ENCODE data around the gene ALOX5AP.

Gene ALOX5AP

DNA sequence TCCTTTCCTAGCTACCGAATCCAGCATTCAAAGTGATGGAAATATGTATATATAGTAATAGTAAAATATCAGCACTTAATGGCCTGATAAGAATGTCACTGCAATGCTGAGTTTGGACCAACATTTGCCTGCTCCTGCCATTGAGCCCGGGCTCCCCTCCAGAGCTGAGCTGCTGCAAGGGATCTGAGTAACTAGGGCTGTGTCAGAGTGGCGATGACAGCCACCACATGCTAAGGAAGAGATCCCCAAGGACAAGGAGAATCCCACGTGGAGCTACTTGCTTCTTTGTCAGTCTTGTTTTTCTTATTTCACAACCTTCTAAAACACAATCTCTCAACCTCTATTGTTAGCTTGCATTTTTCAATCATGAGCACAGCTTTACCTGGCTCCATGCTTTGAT is 19.5 kb upstream of the ALOX5AP start:
- H3K36me3 ChIP-seq (ENCODE audit: control insufficient read depth, low read depth, low read length), result no peaks in the 10 kb centered on the region
- H3K9me3 ChIP-seq (ENCODE audit: control insufficient read depth, low read depth, low read length), result no peaks in the 10 kb centered on the region
- H3K9ac ChIP-seq (ENCODE audit: low read length), result no peak overlapping the region
- no peaks in the 10 kb centered on the region for H3K27me3 ChIP-seq (ENCODE audit: control insufficient read depth, insufficient read depth, low read length)
- H3K27ac ChIP-seq (ENCODE audit: low read length), result no peak overlapping the region
- H3K4me1 ChIP-seq (ENCODE audit: control insufficient read depth, low read depth, low read length), result no peaks in the 10 kb centered on the region
- no peak overlapping the region for H3K4me3 ChIP-seq (ENCODE audit: low read length)

DNA sequence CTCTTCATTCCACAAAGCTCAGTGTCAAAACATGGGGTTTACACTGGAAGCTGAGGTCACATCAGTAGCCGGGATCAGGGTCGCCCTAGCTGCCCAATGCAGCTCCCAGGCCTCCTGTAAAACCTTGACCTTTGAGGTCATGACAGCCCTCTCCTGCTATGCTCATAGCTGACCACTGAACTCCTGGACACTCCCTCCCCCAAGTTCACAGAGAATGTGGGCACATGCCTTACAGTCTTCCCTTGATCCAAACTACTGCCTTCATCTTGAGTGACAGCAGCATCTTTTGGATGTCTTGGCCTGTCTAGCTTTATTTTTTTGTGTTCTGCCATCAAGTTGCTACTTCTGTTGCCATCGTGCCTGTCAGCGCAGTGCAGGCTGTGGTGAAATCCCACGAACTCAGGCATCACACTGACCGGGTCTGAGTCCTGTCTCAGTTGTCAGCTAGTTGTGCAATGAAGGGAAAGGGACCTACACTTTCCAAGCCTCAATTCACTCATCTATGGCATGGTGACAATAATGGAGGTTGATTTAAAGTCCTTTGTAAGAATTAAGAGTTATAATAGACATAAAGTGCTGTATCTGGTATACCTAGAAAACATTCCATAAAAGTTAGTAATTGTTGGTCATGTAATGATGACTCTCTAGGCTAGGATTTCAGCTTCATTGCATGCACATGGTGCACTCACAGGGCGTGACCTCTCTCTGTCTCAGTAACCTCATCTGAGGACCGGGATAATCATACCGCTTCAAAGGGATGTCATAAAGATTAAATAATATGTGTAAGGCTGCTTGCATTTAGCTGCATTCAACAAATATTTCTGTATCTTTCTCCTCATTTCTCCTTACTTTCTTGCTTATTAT is 16.4 kb upstream of the ALOX5AP start:
- H3K27ac ChIP-seq (ENCODE audit: low read length), result no peak overlapping the region
- H3K4me1 ChIP-seq (ENCODE audit: control insufficient read depth, low read depth, low read length), result no peaks in the 10 kb centered on the region
- no peak overlapping the region for H3K9ac ChIP-seq (ENCODE audit: low read length)

DNA sequence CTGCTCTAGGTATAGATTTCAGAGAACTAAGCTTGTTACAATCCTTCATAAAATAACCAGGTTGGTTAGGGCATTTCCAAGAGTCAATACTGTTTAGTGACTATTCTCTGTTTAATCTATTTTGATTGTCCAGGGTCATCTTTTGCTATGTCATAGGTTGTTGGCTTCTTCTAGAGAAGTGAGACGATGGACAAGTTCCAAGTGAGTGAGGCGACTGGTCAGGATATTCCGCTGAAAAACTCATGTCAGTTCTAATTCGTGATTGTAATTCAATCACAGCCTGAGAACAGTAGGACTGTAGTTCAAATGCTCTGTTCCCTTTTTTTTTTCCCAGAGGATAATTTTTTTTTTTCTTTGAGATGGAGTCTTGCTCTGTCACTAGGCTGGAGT is 15.8 kb upstream of the ALOX5AP start:
- no peak overlapping the region for H3K4me3 ChIP-seq (ENCODE audit: low read length)
- no peaks in the 10 kb centered on the region for H3K27me3 ChIP-seq (ENCODE audit: control insufficient read depth, insufficient read depth, low read length)
- no peaks in the 10 kb centered on the region for H3K4me1 ChIP-seq (ENCODE audit: control insufficient read depth, low read depth, low read length)
- no peaks in the 10 kb centered on the region for H3K9me3 ChIP-seq (ENCODE audit: control insufficient read depth, low read depth, low read length)
- H3K36me3 ChIP-seq (ENCODE audit: control insufficient read depth, low read depth, low read length), result no peaks in the 10 kb centered on the region
- no peak overlapping the region for H3K9ac ChIP-seq (ENCODE audit: low read length)
- H3K27ac ChIP-seq (ENCODE audit: low read length), result no peak overlapping the region

More for the DNA sequence above, 16.4 kb upstream of the ALOX5AP start:
- H3K4me3 ChIP-seq (ENCODE audit: low read length), result no peak overlapping the region
- no peaks in the 10 kb centered on the region for H3K36me3 ChIP-seq (ENCODE audit: control insufficient read depth, low read depth, low read length)
- no peaks in the 10 kb centered on the region for H3K9me3 ChIP-seq (ENCODE audit: control insufficient read depth, low read depth, low read length)
- H3K27me3 ChIP-seq (ENCODE audit: control insufficient read depth, insufficient read depth, low read length), result no peaks in the 10 kb centered on the region

DNA sequence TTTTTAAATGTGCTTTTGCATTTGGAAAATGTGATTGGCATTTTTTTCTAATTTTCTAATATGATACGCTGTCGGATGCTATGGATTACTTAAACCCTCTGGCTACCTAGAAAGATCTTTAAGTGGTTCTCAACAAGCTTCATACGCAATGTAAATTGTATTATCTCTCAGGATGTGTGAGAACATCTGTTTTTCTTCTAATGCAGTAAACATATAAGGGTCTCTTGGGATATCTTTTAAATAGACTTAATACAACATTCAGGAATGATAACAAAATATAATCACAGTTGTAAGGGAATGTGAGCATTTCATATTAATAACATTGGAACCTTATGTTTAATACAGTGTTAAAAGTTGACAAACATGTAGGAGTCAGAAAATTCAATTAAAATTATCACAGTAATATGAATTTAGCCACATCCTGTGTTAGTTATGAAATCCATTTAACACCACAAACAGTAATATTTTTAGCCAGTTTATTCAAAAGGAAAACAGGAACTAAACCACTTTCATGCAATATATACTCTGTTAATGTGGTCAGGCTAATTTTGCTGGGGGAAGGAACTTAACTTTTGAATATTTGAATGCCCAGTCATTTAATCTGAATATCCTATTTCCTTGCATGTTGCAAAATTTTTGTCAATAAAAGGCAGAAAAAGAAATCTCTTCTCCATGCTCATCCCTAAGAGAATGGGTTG is 15.0 kb upstream of the ALOX5AP start:
- H3K9ac ChIP-seq (ENCODE audit: low read length), result no peak overlapping the region
- no peaks in the 10 kb centered on the region for H3K36me3 ChIP-seq (ENCODE audit: control insufficient read depth, low read depth, low read length)
- H3K4me3 ChIP-seq (ENCODE audit: low read length), result no peak overlapping the region
- H3K9me3 ChIP-seq (ENCODE audit: control insufficient read depth, low read depth, low read length), result no peaks in the 10 kb centered on the region
- no peaks in the 10 kb centered on the region for H3K27me3 ChIP-seq (ENCODE audit: control insufficient read depth, insufficient read depth, low read length)
- H3K4me1 ChIP-seq (ENCODE audit: control insufficient read depth, low read depth, low read length), result no peaks in the 10 kb centered on the region
- H3K27ac ChIP-seq (ENCODE audit: low read length), result no peak overlapping the region

DNA sequence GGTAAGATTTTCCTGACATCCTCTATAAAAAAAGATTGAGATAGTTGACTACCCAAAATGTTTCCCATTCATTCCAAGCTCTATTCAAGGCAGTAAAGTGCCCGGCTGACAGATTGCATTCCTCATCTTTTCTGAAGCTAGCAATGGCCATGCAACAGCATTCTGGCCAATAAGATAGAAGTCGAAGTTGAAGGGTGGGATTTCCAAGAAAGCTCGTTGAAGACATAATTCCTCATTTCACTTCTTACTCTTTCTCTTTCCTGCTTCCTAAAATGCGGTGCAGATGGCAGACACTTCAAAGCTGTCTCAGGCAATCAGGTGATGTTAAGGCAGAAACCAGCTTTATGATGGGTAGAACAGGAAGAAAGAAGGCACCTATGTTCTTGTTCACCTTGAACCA is 13.4 kb upstream of the ALOX5AP start:
- Histone ChIP-seq H3K4me3 (ENCODE audit: low read length) (no peak overlapping the region), H3K27ac (ENCODE audit: low read length) (no peak overlapping the region)

DNA sequence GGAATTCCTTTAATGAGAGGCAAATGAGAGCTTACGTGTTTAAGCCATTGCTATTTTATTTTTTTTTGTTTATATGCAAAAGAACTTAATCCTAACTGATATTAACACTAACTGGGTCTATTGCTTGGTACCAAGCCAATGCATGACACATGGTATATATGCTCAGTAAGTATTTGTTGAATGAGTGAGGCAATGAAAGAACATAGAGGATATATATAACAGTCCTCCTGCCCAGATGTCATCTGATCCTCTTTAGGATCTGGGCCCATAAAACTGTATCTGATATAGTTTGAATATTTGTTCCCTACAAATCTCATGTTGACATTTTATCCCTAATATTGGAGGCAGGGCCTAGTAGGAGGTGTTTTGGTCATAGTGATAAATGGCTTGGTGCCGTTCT is 13.0 kb upstream of the ALOX5AP start:
- Histone ChIP-seq H3K27ac (ENCODE audit: low read length) (no peak overlapping the region), H3K36me3 (ENCODE audit: control insufficient read depth, low read depth, low read length) (no peaks in the 10 kb centered on the region), H3K9me3 (ENCODE audit: control insufficient read depth, low read depth, low read length) (no peaks in the 10 kb centered on the region), H3K27me3 (ENCODE audit: control insufficient read depth, insufficient read depth, low read length) (no peaks in the 10 kb centered on the region), H3K4me3 (ENCODE audit: low read length) (no peak overlapping the region), H3K4me1 (ENCODE audit: control insufficient read depth, low read depth, low read length) (no peaks in the 10 kb centered on the region), H3K9ac (ENCODE audit: low read length) (no peak overlapping the region)

More for the DNA sequence above, 13.4 kb upstream of the ALOX5AP start:
- Histone ChIP-seq H3K36me3 (ENCODE audit: control insufficient read depth, low read depth, low read length) (no peaks in the 10 kb centered on the region), H3K9me3 (ENCODE audit: control insufficient read depth, low read depth, low read length) (no peaks in the 10 kb centered on the region), H3K27me3 (ENCODE audit: control insufficient read depth, insufficient read depth, low read length) (no peaks in the 10 kb centered on the region), H3K9ac (ENCODE audit: low read length) (no peak overlapping the region), H3K4me1 (ENCODE audit: control insufficient read depth, low read depth, low read length) (no peaks in the 10 kb centered on the region)

DNA sequence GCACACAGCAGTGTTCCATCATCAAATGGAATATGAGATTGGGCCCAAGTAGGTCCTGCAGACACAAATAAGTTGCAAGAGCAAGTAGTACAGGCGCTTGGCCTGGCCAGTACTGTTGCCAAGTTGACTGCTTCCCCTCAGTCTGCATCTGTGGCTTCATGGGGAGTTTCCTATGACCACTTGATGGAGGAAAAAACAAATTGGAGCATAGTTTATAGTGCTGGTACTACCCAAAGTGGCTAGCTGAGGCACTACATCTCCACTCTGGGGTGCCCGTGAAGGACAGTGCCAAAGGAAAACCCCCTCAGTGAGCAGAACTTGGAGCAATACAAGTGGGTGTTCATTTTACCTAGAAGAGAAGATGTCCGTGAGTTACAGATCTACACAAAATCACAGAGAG is 10.6 kb upstream of the ALOX5AP start:
- Histone ChIP-seq H3K36me3 (ENCODE audit: control insufficient read depth, low read depth, low read length) (no peaks in the 10 kb centered on the region), H3K9me3 (ENCODE audit: control insufficient read depth, low read depth, low read length) (no peaks in the 10 kb centered on the region), H3K4me1 (ENCODE audit: control insufficient read depth, low read depth, low read length) (no peaks in the 10 kb centered on the region), H3K27ac (ENCODE audit: low read length) (no peak overlapping the region), H3K27me3 (ENCODE audit: control insufficient read depth, insufficient read depth, low read length) (no peaks in the 10 kb centered on the region), H3K9ac (ENCODE audit: low read length) (no peak overlapping the region), H3K4me3 (ENCODE audit: low read length) (no peak overlapping the region)

DNA sequence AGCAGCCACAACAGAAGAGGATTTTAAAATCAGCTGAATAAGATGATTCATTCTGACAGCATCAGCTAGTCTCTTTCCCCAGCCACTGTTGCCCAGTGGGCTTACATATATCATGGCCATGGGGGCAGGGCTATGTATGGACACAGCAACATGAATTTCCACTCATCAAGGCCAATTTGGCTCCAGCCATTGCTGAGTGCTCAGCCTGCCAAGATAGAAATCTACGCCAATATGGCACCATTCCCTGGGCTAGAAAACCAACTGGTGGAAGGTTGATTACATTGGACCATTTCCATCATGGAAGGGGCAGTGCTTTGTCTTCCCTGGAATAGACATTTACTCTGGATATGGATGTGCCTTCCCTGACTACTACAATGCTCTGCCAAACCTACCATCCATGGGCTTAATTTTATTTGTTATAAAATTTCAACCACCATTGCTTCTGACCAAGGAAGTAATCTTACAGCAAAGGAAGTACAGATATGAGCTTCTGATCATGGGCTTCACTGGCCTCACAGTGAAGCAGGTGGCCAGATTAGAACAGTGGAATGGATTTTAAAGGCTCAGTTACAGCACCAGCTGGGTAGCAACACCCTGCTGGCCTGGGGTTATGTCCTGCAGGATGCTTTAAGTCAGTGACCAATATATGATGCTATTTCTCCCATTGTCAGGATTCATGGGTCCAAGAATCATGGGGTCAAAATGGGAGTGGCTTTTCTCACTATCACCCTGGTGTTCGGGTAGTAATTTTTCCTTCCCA is 9.8 kb upstream of the ALOX5AP start:
- Histone ChIP-seq H3K9me3 (ENCODE audit: control insufficient read depth, low read depth, low read length) (no peaks in the 10 kb centered on the region), H3K36me3 (ENCODE audit: control insufficient read depth, low read depth, low read length) (no peaks in the 10 kb centered on the region), H3K9ac (ENCODE audit: low read length) (no peak overlapping the region), H3K4me3 (ENCODE audit: low read length) (no peak overlapping the region), H3K4me1 (ENCODE audit: control insufficient read depth, low read depth, low read length) (no peaks in the 10 kb centered on the region), H3K27me3 (ENCODE audit: control insufficient read depth, insufficient read depth, low read length) (no peaks in the 10 kb centered on the region), H3K27ac (ENCODE audit: low read length) (no peak overlapping the region)

DNA sequence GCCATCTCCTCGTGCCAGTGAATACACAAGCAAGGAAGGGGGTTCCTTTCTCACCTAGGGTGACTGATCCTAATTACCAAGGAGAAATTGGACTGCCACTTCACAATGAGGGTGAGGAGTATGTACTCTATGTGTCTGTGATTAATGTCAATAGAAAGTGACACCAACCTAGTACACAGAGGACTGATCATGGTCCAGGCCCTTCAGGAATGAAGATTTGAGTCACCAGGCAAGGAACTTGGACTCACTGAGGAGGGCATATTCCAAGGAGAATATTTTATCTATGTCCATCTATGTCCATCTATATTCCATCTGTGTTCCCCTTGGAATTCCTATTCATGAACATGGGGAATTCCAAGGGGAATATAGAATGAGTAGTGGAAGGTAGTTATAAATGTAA is 9.2 kb upstream of the ALOX5AP start:
- Histone ChIP-seq H3K9me3 (ENCODE audit: control insufficient read depth, low read depth, low read length) (no peaks in the 10 kb centered on the region), H3K36me3 (ENCODE audit: control insufficient read depth, low read depth, low read length) (no peaks in the 10 kb centered on the region), H3K4me1 (ENCODE audit: control insufficient read depth, low read depth, low read length) (no peaks in the 10 kb centered on the region), H3K4me3 (ENCODE audit: low read length) (no peak overlapping the region), H3K9ac (ENCODE audit: low read length) (no peak overlapping the region), H3K27ac (ENCODE audit: low read length) (no peak overlapping the region), H3K27me3 (ENCODE audit: control insufficient read depth, insufficient read depth, low read length) (no peaks in the 10 kb centered on the region)

DNA sequence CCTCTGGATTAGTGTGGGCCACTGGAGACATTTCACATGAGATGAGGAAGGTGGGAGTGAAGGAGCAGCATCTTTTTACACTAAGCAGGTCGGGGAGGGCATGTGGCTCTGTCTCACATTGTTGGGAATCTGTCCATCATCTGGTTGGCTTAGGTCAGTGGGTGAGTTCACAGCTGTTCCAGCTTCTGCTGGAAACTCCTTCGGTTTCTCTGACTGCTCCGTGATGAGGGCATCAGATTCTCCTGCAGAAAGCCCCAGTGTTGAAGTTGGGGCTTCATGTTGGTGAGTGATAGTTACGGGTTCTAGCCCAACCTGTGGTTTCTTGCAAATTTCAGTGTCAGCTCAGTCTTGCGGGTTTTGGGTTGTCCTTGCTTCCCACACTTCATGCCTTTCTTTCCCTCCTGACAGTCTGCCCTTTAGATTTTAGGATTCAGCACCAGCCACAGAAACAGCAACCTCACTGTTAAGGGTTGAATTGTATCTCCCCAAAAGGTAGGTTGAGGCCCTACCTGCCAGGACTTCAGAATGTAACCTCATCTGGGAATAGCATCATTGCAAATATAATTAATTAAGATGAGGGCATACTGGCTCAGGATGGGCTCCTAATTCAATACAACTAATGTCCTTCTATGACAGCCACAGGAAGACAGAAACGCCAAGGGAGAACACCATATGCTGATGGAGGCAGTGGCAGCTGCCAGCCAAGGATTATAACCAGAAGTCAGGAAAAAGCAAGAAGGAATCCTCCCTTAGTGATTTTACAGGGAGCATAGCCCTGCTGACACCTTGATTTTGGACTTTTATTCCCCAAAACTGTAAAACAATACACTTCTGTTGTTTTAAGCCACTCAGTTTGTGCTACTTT is 7.6 kb upstream of the ALOX5AP start:
- Histone ChIP-seq H3K36me3 (ENCODE audit: control insufficient read depth, low read depth, low read length) (no peaks in the 10 kb centered on the region), H3K9ac (ENCODE audit: low read length) (no peak overlapping the region), H3K27me3 (ENCODE audit: control insufficient read depth, insufficient read depth, low read length) (no peaks in the 10 kb centered on the region), H3K27ac (ENCODE audit: low read length) (no peak overlapping the region), H3K4me3 (ENCODE audit: low read length) (no peak overlapping the region), H3K4me1 (ENCODE audit: control insufficient read depth, low read depth, low read length) (no peaks in the 10 kb centered on the region), H3K9me3 (ENCODE audit: control insufficient read depth, low read depth, low read length) (no peaks in the 10 kb centered on the region)

DNA sequence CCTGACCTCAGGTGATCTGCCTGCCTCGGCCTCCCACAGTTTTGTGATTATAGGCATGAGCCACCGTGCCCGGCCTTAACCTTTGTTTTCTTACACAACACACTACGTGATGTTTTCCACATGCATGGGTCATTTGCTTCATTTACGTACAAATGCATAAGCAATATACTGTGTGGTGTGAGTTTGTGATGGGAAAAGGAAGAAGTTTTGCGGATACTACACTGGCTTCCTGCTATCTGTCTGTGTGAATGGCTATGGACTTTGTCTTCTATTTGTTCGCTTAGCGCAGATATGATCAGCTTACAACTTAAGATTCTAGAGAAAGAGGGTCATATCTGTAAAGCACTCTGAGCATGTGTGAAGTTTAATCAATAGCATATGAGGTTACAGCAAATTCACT is 5.5 kb upstream of the ALOX5AP start:
- H3K4me3 ChIP-seq (ENCODE audit: low read length), result no peak overlapping the region
- no peaks in the 10 kb centered on the region for H3K4me1 ChIP-seq (ENCODE audit: control insufficient read depth, low read depth, low read length)
- H3K36me3 ChIP-seq (ENCODE audit: control insufficient read depth, low read depth, low read length), result no peaks in the 10 kb centered on the region
- H3K9ac ChIP-seq (ENCODE audit: low read length), result no peak overlapping the region
- H3K9me3 ChIP-seq (ENCODE audit: control insufficient read depth, low read depth, low read length), result no peaks in the 10 kb centered on the region
- H3K27me3 ChIP-seq (ENCODE audit: control insufficient read depth, insufficient read depth, low read length), result no peaks in the 10 kb centered on the region
- no peak overlapping the region for H3K27ac ChIP-seq (ENCODE audit: low read length)
